OCI-LY1 (cell line): ENCODE measurements around the gene AFF1.

Experiments
- H2AFZ ChIP-seq: fragments of 200-600 bp; sonication (generic), shearing (Covaris generic); 2 replicates; pipeline ENCODE4 v1.6.0; 2014; ENCODE audit warnings: antibody characterized with exemption, mild to moderate bottlenecking, low read length
- H3F3A ChIP-seq: fragments of 200-600 bp; sonication (generic), shearing (Covaris generic); 2 replicates; pipeline ENCODE4 v1.6.0; 2014; ENCODE audit warnings: mild to moderate bottlenecking, antibody characterized with exemption, low read length, moderate library complexity; ENCODE audit not compliant: insufficient read depth
- H3K27ac ChIP-seq: fragments of 200-600 bp; sonication (generic); 2 replicates; pipeline ENCODE4 v1.5.1; 2014; ENCODE audit warnings: low read length, mixed run types, mild to moderate bottlenecking, low read depth; ENCODE audit not compliant: poor library complexity, severe bottlenecking
- H3K27me3 ChIP-seq: fragments of 200-600 bp; sonication (generic); 2 replicates; pipeline ENCODE4 v1.6.0; 2014; ENCODE audit warnings: antibody characterized with exemption, mild to moderate bottlenecking, low read length, moderate library complexity; ENCODE audit not compliant: insufficient read depth
- H3K36me3 ChIP-seq: fragments of 200-600 bp; sonication (generic); 2 replicates; pipeline ENCODE4 v1.6.1; 2014; ENCODE audit warnings: mild to moderate bottlenecking, antibody characterized with exemption, low read length, moderate library complexity, mixed read lengths; ENCODE audit not compliant: insufficient read depth
- H3K4me1 ChIP-seq: fragments of 200-600 bp; sonication (generic); 2 replicates; pipeline ENCODE4 v1.5.1; 2014; ENCODE audit warnings: mild to moderate bottlenecking, low read length, moderate library complexity; ENCODE audit not compliant: insufficient read depth, severe bottlenecking
- H3K4me2 ChIP-seq: fragments of 200-600 bp; sonication (generic), shearing (Covaris generic); 2 replicates; pipeline ENCODE4 v1.6.1; 2014; ENCODE audit warnings: low read length
- H3K4me3 ChIP-seq: fragments of 200-600 bp; sonication (generic); 2 replicates; pipeline ENCODE4 v1.5.1; 2014; ENCODE audit warnings: low read length, low read depth, mild to moderate bottlenecking, mixed read lengths; ENCODE audit not compliant: poor library complexity, severe bottlenecking
- H3K79me2 ChIP-seq: fragments of 200-600 bp; shearing (Covaris generic); 2 replicates; pipeline ENCODE4 v1.6.1; 2016; ENCODE audit warnings: mixed run types, low read length, mixed read lengths; ENCODE audit not compliant: insufficient read depth
- H3K9ac ChIP-seq: fragments of 200-600 bp; sonication (generic), shearing (Covaris generic); 2 replicates; pipeline ENCODE4 v1.6.1; 2014; ENCODE audit warnings: mild to moderate bottlenecking, low read length, mixed read lengths
- H3K9me2 ChIP-seq: fragments of 200-600 bp; sonication (generic), shearing (Covaris generic); 2 replicates; pipeline ENCODE4 v1.6.1; 2014; ENCODE audit warnings: low read depth, mild to moderate bottlenecking, low read length, mixed read lengths
- H3K9me3 ChIP-seq: fragments of 200-600 bp; shearing (Covaris generic); 2 replicates; pipeline ENCODE4 v1.6.1; 2014; ENCODE audit warnings: low read length, mixed read lengths
- H4K20me1 ChIP-seq: fragments of 200-600 bp; sonication (generic), shearing (Covaris generic); 2 replicates; pipeline ENCODE4 v1.6.0; 2016; ENCODE audit warnings: mild to moderate bottlenecking, low read length; ENCODE audit not compliant: insufficient read depth
- EZH2 ChIP-seq: fragments of 200-600 bp; sonication (generic), shearing (Covaris generic); IDR thresholded peaks from 2 replicates; pipeline ENCODE4 v1.8.0; 2017; ENCODE audit warnings: borderline replicate concordance, mixed run types, mild to moderate bottlenecking, antibody characterized with exemption, low read length, moderate library complexity, mixed read lengths
- TF ChIP-seq, protein P1 (sequence below): fragments of 200-600 bp; sonication (generic), shearing (Covaris generic); IDR thresholded peaks from 2 replicates; pipeline ENCODE4 v1.5.1; 2017; ENCODE audit warnings: mild to moderate bottlenecking, antibody characterized with exemption, low read length, moderate library complexity, mixed read lengths

AFF1 gene

DNA sequence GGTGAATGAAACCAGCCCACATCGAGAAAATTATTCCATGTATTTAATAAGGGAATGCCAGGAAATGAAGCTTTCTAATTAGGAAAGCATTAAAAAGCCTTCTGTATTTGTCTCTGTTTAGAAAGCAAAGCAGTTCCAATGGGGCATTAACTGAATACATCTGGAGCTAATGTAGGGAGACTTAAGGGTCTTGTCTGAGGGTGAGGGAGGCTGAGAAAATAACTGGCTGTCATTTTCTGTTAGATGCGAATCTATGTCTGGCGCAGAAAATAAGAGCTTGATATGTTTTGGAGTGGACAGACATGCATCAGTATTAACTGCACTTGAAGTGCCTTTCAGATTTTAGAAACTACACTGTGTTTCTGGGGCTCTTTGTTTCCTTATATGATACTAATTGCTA lies 174.3 kb downstream of the AFF1 start:
- no peaks in the 10 kb centered on the region for H3K79me2 ChIP-seq
- TF ChIP-seq EZH2 = no peak
- TF ChIP-seq, protein P1, sequence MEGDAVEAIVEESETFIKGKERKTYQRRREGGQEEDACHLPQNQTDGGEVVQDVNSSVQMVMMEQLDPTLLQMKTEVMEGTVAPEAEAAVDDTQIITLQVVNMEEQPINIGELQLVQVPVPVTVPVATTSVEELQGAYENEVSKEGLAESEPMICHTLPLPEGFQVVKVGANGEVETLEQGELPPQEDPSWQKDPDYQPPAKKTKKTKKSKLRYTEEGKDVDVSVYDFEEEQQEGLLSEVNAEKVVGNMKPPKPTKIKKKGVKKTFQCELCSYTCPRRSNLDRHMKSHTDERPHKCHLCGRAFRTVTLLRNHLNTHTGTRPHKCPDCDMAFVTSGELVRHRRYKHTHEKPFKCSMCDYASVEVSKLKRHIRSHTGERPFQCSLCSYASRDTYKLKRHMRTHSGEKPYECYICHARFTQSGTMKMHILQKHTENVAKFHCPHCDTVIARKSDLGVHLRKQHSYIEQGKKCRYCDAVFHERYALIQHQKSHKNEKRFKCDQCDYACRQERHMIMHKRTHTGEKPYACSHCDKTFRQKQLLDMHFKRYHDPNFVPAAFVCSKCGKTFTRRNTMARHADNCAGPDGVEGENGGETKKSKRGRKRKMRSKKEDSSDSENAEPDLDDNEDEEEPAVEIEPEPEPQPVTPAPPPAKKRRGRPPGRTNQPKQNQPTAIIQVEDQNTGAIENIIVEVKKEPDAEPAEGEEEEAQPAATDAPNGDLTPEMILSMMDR = no peak
- H3K36me3 ChIP-seq = no peaks in the 10 kb centered on the region; the same call in 1 of the 2 replicates
- H3K9ac ChIP-seq = no peak overlapping the region
- H3K27me3 ChIP-seq = no peaks in the 10 kb centered on the region
- H2AFZ ChIP-seq = no peak overlapping the region
- H3K9me2 ChIP-seq = no peaks in the 10 kb centered on the region
- no peaks in the 10 kb centered on the region for H3F3A ChIP-seq
- no peak overlapping the region for H3K27ac ChIP-seq
- no peaks in the 10 kb centered on the region for H3K9me3 ChIP-seq
- H3K4me2 ChIP-seq = no peak overlapping the region
- no peak overlapping the region for H3K4me3 ChIP-seq
- H3K4me1 ChIP-seq = no peaks in the 10 kb centered on the region
- no peaks in the 10 kb centered on the region for H4K20me1 ChIP-seq

DNA sequence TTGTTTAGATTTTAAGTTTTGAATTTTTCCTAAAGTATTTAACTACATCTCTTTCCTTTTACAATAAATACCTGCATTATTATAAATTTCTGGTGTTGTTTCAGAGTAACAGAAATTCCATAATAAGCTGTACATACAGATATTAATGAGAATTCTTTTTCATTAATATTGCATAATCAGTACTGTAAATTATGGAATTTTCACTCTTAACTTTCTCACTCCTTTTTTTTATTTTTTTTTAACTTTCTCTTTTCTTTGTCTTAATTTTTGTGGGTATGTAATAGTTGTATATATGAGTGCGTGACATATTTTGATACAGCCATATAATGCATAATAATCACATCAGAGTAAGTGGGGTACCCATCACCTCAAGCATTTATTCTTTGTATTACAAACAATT lies 175.1 kb downstream of the AFF1 start:
- H3K9me2 ChIP-seq = no peaks in the 10 kb centered on the region
- H3K9me3 ChIP-seq = no peaks in the 10 kb centered on the region
- H3K4me2 ChIP-seq = no peak overlapping the region
- no peaks in the 10 kb centered on the region for H3K27me3 ChIP-seq
- H3K9ac ChIP-seq = no peak overlapping the region
- no peaks in the 10 kb centered on the region for H4K20me1 ChIP-seq
- no peaks in the 10 kb centered on the region for H3K4me1 ChIP-seq
- no peak overlapping the region for H3K27ac ChIP-seq
- H2AFZ ChIP-seq = no peak overlapping the region
- H3K79me2 ChIP-seq = no peaks in the 10 kb centered on the region
- no peak overlapping the region for H3K4me3 ChIP-seq
- H3F3A ChIP-seq = no peaks in the 10 kb centered on the region
- TF ChIP-seq, protein P1 = no peak
- TF ChIP-seq EZH2 = no peak
- peaks cover 2% of the 10 kb centered on the region; the same call in 1 of the 2 replicates for H3K36me3 ChIP-seq

DNA sequence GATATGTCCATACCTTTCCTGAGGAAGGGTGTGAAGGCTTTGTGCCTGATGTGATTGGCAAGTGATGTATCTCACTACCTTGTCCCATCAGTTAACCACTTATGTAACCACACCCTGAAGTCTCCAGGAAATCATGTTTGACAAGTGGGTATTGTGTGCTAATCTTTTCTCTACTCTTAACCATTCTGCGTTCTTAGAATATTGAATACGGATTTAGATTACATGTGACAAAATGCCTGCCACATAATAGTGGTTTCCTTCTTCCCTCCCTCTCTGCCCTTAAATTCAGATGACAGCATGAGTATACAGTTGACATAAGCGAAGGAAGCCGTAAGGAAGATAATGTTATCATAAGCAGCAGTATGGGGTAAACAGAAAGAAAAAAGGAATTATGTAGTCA lies 177.3 kb downstream of the AFF1 start:
- TF ChIP-seq EZH2 = no peak
- TF ChIP-seq, protein P1 = no peak
- H2AFZ ChIP-seq = no peak overlapping the region
- no peaks in the 10 kb centered on the region for H3K4me1 ChIP-seq
- no peaks in the 10 kb centered on the region for H4K20me1 ChIP-seq
- H3F3A ChIP-seq = no peaks in the 10 kb centered on the region
- no peak overlapping the region for H3K4me3 ChIP-seq
- no peak overlapping the region for H3K27ac ChIP-seq
- H3K79me2 ChIP-seq = no peaks in the 10 kb centered on the region
- no peak overlapping the region for H3K9ac ChIP-seq
- H3K4me2 ChIP-seq = no peak overlapping the region
- no peaks in the 10 kb centered on the region for H3K9me2 ChIP-seq
- no peaks in the 10 kb centered on the region for H3K27me3 ChIP-seq
- H3K9me3 ChIP-seq = no peaks in the 10 kb centered on the region
- peaks cover 9% of the 10 kb centered on the region; the same call in 1 of the 2 replicates for H3K36me3 ChIP-seq
